ENCODE measurements around the gene MYO10.
"Not testable (repeated sequence)": the region's sequence is repeated elsewhere in the genome, so short reads cannot be mapped to it uniquely, and the experiment has no call there.

MYO10 gene

DNA sequence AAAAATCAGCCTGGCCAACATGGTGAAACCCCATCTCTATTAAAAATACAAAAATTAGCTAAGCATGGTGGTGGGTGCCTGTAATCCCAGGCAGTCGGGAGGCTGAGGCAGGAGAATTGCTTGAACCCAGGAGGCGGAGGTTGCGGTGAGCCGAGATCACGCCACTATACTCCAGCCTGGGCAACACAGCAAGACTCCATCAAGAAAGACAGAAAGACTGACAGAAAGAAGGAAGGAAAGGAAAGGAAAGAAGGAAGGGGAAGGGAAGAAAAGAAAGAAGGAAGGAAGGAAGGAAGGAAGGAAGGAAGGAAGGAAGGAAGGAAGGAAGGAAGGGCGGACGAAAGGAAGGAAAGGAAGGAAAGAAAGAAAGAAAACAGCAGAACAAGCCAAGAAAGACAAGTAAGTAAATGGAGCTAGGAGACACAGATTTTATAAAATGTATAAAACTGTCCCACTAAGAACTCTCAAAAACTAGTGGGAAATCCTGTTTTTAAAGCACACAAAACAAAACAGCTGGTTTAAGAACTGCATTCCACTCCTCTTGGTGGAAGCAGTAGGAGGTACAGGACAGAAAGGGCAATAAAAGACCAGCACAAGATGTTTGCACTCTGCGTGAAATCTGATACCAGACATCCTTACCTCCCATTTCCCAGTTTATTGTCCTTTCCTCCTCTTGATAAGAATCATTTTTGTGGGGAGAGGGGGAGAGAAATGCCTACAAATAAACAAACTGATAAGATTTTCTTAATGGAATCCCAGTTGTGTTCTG lies 46.7 kb downstream of the MYO10 start:
- H3K4me3 ChIP-seq (ENCODE audit: low read depth, low read length), result no peak overlapping the region

DNA sequence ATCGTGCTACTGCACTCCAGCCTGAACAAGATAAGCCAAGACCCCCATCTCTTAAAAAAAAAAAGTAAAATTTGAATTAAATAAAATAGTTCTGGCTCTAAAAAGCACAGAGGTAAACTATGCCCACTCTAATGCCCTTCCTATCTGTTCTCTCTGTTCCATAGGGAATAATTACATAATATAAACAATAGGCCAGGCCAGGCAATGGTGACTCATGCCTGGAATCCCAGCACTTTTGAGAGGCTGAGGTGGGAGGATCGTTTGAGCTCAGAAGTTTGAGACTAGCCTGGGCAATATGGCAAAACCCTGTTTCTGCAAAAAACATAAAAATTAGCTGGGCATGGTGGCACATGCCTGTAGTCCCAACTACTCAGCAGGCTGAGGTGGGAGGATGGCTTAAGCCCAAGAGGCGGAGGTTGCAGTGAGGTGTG lies 47.4 kb downstream of the MYO10 start:
- no peak overlapping the region for H3K4me3 ChIP-seq (ENCODE audit: low read depth, low read length)

DNA sequence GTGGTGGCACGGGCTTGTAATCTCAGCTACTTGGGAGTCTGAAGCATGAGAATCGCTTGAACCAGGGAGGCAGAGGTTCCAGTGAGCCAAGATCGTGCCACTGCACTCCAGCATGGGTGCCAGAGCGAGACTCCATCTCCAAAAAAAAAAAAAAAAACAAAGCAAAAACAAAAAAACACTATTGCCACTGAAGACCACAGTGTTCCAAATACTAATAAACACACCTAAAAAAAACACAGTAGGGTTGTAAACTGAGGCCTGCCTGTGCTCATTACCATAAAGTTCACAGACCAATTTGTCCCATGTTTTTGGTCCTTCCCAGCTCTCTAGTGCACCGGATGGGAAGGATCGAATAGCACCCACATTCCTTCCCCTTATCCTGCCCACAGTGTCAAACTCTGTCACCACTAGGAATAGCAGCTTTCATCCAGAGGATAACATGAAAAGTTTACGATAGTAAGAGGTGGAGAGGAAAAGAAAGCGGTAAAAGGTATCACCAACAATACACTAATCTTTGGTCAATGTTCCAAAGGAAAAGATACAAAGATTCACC lies 49.2 kb downstream of the MYO10 start:
- H3K4me3 ChIP-seq (ENCODE audit: low read depth, low read length), result no peak overlapping the region

DNA sequence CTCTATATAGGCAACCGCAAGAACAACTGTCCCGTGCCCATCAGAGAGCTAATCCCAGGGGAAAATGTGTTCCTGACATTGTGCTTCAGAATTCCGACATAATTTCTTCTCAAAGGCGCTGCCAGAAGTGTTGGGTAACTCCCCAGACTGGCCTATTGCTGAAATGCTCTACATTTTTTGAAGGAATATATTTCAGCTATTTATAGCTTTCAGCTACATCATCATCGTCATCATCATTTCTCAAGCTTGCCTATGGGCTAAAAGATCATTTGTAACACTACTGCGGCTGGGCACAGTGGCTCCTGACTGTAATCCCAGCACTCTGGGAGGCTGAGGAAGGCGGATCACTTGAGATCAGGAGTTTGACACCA lies 49.7 kb downstream of the MYO10 start:
- no peak overlapping the region for H3K4me3 ChIP-seq (ENCODE audit: low read depth, low read length)

DNA sequence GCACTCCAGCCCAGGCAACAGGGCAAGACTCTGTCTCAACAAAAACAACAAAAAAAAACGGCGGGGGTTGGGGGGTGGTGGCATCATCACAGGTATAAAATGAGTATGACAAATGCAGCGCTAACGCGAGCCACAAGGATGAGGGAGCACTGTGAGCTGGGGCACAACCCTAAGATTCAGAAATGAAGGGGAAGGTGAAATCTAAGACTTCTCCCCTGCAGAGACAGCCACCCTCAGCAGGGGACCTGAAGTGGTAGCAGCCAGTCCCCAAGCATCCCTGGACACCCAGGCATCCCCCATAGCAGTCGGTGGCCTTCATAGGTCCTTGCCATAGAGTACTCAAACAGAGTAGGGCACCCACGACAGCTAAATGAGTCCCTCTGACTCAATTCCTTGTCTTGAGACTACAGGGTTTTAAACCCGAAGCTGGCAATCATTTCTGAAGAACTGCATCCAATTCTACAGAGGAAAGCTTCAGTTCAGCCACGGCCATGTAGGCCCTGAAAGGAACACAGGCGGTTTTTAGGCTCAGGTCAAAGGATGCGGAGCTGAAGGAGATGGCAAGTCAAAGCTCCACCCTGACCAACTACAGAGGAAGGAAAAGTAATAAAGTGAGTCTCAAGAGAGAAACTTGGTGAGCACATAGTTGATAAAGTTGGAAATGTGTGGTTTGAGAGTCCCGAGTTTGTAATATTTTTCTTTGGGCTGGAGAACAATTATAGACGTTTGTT lies 50.3 kb downstream of the MYO10 start:
- no peak overlapping the region for H3K4me3 ChIP-seq (ENCODE audit: low read depth, low read length)

DNA sequence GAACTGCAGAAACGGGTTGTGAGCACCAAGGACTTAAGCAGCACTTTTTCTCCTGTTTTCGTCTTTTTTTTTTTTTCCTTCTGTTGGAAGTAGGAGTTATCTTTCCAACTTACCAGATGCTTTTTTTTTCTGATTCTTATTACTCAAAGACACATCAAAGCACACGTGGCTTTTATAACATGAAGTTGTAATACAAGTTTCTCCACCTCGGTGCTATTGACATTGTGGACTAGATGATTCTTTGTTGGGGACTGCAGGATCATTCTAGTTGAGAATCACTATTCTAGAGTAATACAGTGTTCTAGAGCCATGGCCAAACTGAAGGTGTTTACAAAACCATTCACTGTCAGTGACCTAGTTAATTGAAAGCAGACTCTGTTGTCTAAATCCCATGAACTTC lies 51.5 kb downstream of the MYO10 start:
- H3K4me3 ChIP-seq (ENCODE audit: low read depth, low read length), result no peak overlapping the region

DNA sequence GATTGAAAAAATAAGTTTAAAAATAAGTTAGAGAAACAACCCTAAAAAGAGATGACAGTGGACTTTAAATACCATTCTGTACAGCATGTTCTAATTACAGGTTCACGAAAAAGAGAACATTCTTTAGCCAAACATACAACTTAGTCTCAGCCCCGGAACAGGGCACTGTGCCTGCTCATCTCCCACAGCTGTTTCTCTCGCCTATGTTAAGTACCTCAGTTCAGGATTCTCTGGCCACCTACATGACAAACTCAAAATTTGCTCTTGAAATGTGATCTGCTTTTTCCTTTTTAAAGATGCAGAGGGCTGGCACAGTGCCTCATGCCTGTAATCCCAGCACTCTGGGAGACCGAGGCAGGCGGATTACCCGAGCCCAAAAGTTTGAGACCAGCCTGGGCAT lies 52.3 kb downstream of the MYO10 start:
- no peak overlapping the region for H3K4me3 ChIP-seq (ENCODE audit: low read depth, low read length)

DNA sequence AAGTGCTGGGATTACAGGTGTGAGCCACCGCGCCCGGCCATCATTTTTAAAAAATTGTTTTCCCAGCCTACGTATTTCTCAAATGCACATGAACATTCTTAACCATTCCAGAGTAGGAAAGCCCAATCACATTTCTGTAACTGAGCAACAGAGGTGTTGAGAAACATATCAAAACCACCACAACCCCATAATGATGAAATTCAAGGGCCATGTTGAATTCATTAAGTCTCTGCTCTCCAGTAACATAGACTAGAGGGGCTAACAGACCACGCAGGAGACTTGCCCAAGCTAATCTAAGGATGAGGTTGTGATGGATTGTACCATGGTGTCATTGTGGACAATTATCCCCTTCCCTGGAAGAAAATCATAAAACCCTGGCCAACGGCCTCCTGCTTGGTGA lies 52.9 kb downstream of the MYO10 start:
- H3K4me3 ChIP-seq (ENCODE audit: low read depth, low read length), result no peak overlapping the region

DNA sequence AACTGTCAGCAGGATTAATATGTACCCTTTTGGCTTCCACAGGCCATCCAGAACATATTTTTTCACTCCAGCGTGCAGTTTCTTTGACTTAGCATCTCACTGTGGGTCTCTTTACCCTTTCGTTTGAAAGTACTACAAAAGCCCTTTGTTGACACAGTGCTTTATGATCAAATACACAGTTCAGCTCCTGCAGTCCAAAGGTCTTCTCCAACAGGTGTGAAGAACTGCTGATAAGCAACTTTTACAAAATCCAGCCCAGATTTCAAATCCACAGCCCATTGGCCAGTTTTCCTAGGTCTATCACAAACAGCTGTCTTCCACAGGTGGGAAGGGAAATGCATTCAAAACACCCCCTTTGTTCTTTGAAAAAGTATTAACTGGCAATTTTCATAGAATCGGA lies 54.8 kb downstream of the MYO10 start:
- H3K4me3 ChIP-seq (ENCODE audit: low read depth, low read length), result no peak overlapping the region

DNA sequence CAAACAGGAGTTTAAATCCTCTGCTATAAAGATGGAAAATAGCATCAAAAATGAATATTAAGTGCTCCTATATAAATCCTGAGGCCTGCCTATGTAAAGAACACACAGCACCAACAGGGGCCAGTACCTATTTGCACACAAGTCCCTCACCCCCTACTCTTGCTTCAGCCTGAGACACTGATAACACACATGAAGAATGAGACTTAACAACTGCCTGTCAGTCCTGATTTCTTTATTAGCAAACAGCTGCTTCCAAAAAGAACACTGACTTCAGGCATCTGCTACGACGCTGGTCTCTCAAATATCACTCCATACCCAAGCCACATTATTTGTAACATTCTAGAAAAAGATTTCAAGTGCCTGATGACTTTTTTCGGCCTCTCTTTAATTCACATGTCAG lies 55.5 kb downstream of the MYO10 start:
- H3K4me3 ChIP-seq (ENCODE audit: low read depth, low read length), result no peak overlapping the region

DNA sequence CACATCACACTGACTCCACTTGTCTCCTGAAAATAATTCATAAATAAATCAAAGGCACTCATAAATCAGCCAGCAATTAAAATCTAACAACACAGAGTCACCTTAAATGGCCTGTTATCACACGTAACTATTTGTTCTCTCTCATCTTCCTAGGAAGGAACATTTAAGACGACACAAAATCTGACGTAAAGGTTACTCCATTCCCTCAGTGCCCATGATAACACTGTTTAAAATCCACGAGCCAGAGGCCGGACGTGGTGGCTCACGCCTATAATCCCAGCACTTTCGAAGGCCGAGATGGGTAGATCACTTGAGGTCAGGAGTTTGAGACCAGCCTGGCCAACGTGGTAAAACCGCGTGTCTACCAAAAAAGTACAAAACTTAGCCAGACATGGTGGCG lies 56.4 kb downstream of the MYO10 start:
- H3K4me3 ChIP-seq (ENCODE audit: low read depth, low read length), result no peak overlapping the region

DNA sequence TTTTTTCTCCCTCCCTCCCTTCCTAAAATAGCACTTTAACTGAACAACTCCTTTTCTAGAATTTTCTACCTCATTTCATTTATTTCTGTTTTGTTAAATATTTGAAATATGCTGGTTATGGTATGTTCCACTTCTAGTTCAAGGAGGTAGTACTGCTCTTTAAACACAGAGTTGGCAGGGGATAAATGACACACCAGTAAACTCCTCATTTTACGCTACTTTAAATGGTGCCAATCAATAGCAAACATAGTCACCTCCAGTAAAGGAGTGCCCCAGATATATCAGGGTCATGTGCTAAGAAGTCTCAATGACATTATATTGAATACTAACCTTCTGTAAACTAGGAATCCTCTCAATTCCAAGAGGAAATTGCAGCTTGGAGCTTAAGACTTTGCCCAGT lies 56.9 kb downstream of the MYO10 start:
- no peak overlapping the region for H3K4me3 ChIP-seq (ENCODE audit: low read depth, low read length)

DNA sequence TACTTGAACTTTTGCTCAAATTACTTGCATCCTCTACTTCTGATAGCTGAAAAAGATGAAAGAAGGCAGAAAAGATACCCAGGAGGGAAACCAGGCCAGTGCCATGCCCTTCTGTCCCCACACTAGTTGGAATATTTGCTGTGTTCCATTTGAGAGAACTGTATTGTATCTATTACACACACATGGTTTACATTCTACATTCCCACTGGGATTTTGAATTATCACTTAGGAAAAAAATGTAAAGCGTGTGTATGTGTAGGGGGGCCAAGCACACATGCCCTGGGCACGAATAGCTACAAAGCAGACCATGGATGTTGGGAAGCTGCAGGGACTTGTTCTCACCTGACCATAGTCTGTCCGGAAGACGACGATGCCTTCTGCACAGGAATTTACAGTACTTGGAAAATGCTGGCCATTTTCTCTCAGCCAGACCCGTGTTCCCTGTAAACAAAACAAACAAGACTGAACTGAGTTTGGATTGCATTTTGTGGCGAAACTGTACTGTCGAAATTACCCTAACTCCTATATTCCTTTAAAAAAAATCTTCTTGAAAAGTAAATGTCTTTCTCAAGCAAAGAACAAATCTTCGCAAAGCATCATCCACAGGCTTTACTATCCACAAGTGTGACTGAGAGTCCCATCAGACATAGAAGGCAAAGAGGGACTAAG lies 58.7 kb downstream of the MYO10 start:
- no peak overlapping the region for H3K4me3 ChIP-seq (ENCODE audit: low read depth, low read length)

DNA sequence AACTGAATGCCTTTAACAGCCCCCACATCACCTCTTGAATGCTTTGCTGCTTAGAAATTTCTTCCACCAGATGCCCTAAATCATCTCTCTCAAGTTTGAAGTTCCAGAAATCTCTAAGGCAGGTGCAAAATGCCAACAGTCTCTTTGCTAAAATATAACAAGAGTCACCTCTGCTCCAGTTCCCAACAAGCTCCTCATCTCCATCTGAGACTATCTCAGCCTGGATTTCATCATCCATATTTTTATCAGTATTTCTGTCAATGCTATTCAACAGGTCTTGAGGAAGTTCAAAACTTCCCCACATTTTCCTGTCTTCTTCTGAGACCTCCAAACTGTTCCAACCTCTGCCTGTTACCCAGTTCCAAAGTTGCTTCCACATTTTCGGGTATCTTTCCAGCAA lies 61.7 kb downstream of the MYO10 start:
- not testable (repeated sequence) for H3K4me3 ChIP-seq (ENCODE audit: low read depth, low read length)

DNA sequence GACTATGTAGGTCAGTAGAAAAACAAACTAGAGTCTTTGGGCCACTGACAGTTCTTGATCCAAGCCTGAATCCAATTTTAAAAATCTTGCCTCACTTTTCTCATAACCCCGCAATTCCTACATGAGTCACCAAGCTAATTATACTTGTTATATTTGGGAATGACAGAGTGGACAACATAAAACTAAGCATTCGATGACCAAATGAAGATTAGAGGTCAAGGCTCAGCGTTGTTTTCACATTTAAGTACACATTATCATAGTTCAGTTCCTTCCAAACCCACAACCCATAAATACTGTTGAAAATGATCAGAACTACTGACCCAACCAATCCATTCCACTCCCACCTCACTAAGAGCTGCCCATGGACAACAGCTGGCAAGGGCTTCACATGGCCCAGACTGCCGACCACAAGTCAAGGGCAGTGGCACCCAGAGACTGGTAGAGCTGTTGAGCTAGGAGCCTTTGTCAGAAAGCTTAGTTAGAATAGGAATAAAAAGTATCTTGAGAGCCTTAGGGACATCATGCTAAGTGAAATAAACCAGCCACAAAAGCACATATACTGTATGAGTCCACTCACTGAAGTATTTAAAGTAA lies 64.2 kb downstream of the MYO10 start:
- H3K4me3 ChIP-seq (ENCODE audit: low read depth, low read length), result no peak overlapping the region

DNA sequence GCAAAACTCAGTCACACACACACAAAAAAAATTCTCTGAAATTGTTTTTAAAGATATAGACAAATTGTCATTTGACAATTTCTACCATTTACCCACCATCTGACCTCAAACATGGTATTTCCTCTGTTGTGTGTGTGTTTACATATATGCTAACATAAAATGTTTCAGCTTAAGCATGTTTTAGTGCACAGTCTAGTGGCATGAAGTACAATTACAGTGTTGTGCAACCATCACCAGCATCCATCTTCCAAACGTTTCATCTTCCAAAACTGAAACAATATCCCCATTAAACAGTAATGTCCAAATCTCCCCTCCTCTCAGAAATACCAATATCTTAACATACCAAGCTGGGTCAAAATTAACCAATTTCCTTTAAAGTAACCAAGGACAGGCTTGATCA lies 65.2 kb downstream of the MYO10 start:
- H3K4me3 ChIP-seq (ENCODE audit: low read depth, low read length), result no peak overlapping the region

DNA sequence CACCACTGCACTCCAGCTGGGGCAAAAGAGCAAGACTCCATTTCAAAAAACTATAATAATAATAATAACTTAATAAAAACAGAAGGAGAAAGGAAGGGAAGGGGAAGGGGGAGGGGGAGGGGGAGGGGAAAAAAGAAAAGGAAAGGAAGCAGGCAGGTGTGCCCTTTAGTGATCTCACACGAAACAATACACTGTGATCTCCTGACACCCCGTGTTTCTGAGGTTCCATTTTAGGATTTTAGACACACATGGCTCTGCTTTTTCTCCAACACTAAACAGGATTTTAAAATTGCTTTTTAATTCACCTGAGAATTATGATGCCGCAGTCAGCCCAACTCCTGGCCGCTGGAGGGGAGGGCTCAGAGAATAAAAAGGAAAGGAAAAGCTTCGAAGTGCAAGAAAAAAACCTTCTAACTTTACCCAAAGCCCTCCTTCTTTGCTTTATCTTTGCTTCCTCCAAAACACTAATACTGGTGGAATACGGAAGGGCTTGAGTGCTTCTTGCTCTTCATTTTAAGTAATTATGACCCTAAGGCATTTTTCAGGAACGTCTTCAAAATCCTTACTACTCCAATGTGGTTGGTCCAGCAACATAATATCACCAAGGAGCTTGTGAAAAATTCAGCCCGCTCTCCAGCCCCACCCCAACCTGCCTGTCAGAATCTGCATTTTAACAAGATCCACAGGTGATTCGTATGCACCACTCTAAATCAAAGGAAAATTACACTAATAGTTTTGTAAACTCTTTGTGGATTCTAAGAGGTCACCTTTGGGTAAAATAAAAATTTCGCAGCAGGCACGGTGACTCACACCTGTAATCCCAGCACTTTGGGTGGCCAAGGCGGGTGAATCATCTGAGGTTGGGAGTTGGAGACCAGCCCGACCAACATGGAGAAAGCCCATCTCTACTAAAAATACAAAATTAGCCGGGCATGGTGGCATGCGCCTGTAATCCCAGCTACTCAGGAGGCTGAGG lies 66.0 kb downstream of the MYO10 start:
- H3K4me3 ChIP-seq (ENCODE audit: low read depth, low read length), result no peak overlapping the region

DNA sequence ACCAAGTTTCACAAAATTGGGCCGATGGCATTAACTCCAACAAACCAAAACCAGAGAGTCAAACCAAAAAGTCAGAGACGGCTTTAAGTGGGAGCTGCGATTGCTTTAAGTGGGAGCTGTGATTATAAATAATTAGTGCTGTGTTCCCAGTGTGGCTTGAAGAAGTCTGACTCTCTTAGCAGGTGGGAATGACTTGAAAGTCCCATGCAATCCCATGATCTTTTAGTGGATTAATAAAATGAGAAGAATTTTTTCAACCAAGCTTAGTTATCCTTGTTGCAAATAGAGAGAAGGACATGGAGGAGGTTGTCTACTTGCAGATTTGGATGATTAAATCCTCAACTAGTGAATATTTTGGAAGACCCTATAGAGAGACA lies 68.5 kb downstream of the MYO10 start:
- no peak overlapping the region for H3K4me3 ChIP-seq (ENCODE audit: low read depth, low read length)

DNA sequence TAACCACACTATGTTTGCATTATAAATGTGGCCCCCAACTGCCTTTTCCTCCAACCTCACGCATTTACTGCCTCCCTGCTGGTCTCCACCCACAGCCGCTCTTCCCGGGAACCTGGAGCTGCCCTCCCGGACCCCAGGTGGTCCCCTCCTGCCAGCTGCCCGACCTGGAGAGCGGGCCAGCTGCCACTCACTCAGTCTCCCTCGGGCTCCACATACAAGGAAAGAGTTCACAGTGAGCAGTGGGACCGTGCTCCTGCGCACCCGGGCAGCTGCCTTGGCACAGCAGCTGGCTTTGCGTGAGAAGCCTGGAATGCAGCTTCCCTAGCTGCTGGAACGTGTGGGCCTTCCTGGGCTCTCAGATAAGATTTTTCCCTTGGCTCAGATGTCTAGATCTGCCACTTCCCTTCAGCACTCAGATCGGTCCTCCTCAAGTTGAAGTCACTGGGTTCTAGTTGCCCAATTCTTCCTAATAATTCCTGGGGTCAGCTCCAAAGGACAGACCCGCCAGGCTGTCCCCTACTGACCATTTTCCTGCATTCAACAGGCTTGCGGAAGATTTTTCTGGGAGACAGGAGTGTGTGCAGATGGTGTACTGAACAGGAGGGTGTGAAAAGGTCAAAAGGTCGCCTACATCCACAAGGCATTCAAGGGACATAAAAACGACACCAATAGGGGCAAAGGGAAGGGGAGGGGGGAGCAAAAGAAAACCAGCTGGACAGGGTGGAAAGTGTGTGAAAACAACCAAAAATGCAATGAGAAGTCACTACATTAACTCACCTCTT lies 69.1 kb downstream of the MYO10 start:
- no peak overlapping the region for H3K4me3 ChIP-seq (ENCODE audit: low read depth, low read length)

DNA sequence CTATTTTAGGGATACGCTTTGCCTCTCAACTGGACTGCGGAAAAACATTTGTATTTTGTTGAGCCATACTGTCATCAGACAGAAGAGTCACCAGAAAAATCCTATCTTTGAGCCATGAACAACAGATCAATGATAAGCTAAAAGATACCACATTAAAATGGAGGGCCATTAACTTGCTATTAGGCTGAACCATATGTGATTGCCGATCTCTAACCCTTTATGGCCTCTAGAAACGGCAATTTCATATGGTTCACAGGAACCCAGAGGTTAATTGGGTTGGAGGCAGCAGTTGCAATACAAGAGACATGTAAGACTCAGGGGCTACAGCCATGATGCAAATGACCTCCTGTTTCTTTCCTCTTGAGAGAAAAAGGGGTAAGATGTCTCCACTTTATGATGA lies 69.8 kb downstream of the MYO10 start:
- H3K4me3 ChIP-seq (ENCODE audit: low read depth, low read length), result no peak overlapping the region
